Mammary epithelial cell (primary cell): Measurements from ENCODE around the gene KLRC3.

Experiments used
- CTCF ChIP-seq, 2 donors: IDR thresholded peaks in 1 of 2; conservative IDR thresholded peaks in 1 of 2; 2 replicates each; pipeline ENCODE4 v1.5.1; 2011 to 2012; ENCODE audit warnings: inconsistent platforms in 2 of 2, low read length in 2 of 2, mild to moderate bottlenecking in 2 of 2, control low read depth in 1 of 2, low read depth in 1 of 2; ENCODE audit not compliant: insufficient read depth in 1 of 2; ENCODE audit errors: extremely low read depth in 1 of 2
- EZH2 ChIP-seq: IDR thresholded peaks from 2 replicates; pipeline ENCODE4 v1.6.1; 2012; ENCODE audit warnings: low read length, inconsistent platforms, borderline replicate concordance

DNA sequence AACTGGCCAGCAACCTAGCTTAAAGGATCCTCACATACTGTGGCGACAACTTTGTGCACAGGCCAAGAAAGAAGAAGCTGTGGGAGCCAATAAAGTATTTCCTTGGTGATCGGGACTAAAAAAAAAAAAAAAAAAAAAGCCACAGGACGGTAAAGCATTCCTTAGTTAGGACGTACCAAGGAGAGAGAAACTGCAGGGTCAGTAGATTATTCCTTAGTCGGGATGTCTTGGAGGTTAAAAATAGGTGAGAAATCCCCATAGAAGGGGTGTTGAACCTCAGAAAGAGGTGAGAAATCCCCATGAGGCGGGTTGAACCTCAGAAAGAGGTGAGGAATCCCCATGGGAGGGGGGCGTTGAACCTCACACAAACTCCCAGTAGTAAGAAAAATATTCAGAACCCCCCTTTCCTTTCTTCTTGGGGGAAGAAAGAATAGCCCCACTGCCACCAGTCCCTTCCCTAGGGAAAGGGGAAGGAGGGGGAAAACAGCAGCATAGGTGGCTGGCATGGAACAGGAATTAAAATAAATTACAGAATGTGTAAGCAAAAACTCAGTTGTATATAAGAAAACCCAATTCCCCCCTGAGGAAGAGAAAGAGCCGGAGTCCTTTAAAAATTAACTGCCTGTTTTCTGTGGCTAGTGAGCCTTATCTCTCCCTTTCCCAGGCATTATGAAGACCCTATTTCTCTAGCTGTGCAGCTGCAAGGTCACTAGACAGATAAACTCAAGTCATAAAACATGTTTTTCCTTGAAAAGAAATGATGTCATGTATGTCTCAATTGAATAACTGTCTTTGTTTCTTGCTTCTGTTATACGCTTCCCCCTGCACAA, 57.4 kb downstream of the KLRC3 start:
- no peak for TF ChIP-seq EZH2
- TF ChIP-seq CTCF (conservative IDR thresholded peaks at IDR 0.05 in 1 of 2, IDR thresholded peaks at IDR 0.05 in 1 of 2; ENCODE audit: extremely low read depth in 1 of 2, insufficient read depth in 1 of 2, low read depth in 1 of 2, low read length in 2 of 2): no peak
